Fibroblast of the aortic adventitia (primary cell): Measurements from ENCODE around the gene IL1RAPL1. TPM values are rescaled to one million over a fixed set of nuclear protein-coding genes. Genes with fewer than 3 reads are reported as not detected.
A peak's percentile ranks its signal among the peaks of the same experiment; 100 is the strongest.

Experiments used
- DNase-seq: peaks from one replicate; pipeline ENCODE4 v3.0.0-alpha.2; 2010; ENCODE audit warnings: low read depth
- H3K4me3 ChIP-seq: 2 replicates; pipeline ENCODE4 v1.5.1; 2011; ENCODE audit warnings: low read depth, mild to moderate bottlenecking, control low read depth, low read length, moderate library complexity
- CTCF ChIP-seq: IDR thresholded peaks from 2 replicates; pipeline ENCODE4 v1.5.1; 2011; ENCODE audit warnings: mild to moderate bottlenecking, low read length, control low read depth, inconsistent platforms; ENCODE audit not compliant: insufficient read depth
- total RNA-seq: library from RNA; depleted of rRNA; stranded (reverse); fragments of >200 nt; gene quantifications from 2 replicates; pipeline ENCODE4 v1.2.3, GENCODE V29; 2012; ENCODE audit warnings: low replicate concordance

IL1RAPL1 gene
- total RNA-seq, 1 donor: 7.1 TPM

DNA sequence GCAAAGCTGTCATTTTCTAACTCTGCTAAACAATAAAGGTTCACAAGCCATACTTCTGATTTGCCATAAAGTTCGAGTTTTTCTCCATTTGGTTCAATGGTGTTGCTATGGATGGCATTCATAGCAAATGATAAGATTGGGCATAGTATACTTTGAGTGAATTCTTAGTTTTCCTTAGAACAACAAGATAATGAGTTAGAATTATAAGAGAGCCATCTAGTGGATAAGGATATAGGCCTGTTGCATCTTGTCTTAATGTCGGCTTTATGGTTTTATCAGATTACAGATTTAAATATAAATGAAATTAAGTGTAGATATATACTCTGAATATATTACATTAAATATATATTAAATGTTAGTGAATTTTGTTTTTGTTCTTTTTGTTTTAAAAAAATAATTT lies 644.6 kb downstream of the IL1RAPL1 start:
- no peak overlapping the region for H3K4me3 ChIP-seq
- TF ChIP-seq CTCF: peak; percentile 42
- DNase-seq: peak; percentile 37

DNA sequence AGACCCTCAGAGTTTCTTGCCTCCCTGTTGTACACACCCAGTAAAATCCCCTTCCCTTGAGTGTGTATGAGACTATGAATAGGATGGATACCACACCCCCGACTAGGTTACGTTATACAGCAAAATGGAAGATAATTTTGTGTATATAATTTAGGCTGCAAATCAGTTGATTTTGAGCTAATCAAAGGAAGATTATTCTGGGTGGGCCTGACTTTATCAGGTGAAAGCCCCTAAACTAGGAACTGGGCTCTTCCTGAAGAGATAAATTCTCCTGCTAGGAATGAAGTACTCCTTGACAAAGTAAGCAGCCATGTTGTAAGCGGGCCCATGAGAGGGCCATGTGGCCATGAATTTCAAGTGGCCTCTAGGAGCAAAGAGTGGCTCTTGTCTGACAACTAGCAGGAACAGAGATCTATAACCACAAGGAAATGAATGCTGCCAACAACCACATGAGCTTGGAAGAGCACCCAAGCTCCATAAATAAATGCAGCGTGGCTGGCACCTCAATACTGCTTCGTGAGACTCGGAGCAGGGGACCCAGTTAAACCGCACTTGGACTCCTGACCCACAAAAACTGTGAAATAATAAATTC lies 646.4 kb downstream of the IL1RAPL1 start:
- no peak for DNase-seq
- H3K4me3 ChIP-seq: no peak overlapping the region
- TF ChIP-seq CTCF: no peak

DNA sequence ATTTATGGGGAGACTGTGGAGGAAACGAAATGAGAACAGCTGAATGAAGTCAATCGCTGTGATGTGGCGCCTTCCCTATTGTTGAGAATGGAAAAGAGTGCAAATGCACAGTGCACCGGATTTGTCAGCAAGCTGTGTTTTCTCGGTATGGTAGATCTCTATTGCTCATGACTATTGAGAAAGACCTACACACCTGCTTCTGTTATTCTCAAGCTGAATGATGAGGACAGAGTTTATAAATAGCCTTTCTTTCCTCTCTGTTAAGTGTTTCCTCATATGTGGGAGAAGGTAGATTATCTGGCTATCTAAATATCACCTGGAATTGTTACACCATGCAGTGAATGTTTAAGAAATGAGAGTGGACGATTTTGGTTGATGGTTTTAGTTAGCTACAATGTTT lies 650.7 kb downstream of the IL1RAPL1 start:
- H3K4me3 ChIP-seq: no peak overlapping the region
- no peak for TF ChIP-seq CTCF
- no peak for DNase-seq

GRCh38 chrX:29241809-29242208 lies 654.6 kb downstream of the IL1RAPL1 start:
- no peak overlapping the region for H3K4me3 ChIP-seq
- no peak for TF ChIP-seq CTCF
- no peak for DNase-seq

DNA sequence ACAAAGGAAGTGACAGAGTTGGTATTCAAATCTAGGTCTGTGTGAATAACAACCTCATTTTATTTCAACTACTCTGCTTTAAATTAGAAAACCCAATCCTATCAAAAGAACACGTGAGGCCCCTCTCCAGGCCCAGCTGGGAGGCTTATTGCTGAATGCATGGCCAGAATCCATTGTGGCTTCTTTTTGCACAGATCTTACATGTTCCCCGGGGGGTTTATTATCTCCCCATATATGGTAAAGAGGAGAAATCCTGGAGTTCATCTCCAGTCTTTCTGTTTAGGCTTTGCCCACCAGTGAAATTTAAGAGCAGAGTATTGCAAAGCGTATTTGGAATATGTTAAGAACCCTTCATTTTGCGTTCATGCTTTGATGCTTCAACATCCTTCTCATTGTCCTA lies 655.6 kb downstream of the IL1RAPL1 start:
- TF ChIP-seq CTCF: no peak
- no peak for DNase-seq
- H3K4me3 ChIP-seq: no peak overlapping the region

DNA sequence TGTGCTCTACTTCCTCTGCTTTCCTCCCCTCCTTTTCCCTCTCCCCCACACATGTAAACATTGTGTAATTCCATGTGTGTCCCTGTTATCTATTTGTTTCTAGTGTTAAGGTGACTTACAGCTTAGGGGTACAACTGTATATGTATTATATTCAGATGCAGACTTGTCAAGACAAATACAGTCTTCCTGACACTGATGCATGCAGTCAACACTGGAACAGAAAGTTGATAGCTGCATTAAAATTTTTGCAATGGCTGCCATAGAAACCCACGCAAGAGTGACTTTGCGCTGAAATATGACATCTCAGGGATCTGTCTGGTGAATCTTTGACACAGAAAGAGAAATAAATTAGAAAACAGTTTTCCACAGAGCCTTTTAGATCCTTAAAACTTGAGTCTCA lies 656.7 kb downstream of the IL1RAPL1 start:
- no peak for TF ChIP-seq CTCF
- DNase-seq: no peak
- H3K4me3 ChIP-seq: no peak overlapping the region

- no peak for TF ChIP-seq CTCF
- no peak overlapping the region for H3K4me3 ChIP-seq
- no peak for DNase-seq
These were observed 667.3 kb downstream of the IL1RAPL1 start for GRCh38 chrX:29254515-29254914.
